ENCODE measurements around the gene ACTR5.

ACTR5 gene

DNA sequence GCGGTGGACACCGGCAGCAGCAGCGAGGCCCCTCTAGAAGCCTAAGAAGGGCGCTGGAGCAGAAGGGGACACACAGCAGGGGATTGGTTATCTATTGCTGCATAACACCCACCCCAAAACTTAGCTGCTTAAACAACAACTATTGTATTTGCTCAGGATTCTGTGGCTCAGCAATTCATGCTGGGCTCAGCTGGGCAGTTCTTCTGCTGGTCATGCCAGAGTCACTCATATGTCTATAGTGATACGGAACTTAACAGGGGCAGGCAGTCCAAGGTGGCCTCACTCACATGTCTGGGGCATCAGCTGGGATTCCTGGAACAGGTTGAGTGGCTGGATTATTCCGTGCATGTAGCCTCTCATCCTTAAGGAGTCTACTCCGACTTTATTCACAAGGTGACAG, 39.6 kb downstream of the ACTR5 start:
- Histone ChIP-seq H4K20me1 (ENCODE audit: insufficient read depth) (no peaks in the 10 kb centered on the region), H3K27me3 (ENCODE audit: insufficient read depth, low read depth) (no peaks in the 10 kb centered on the region), H3K4me2 (no peak overlapping the region), H3K9ac (no peak overlapping the region), H3K36me3 (ENCODE audit: insufficient read depth) (no peaks in the 10 kb centered on the region), H3K79me2 (ENCODE audit: insufficient read depth, low read depth) (no peaks in the 10 kb centered on the region), H3K4me3 (IDR thresholded peaks at IDR 0.05; ENCODE audit: insufficient read depth, low read depth, low read length) (no peak overlapping the region), H2AFZ (ENCODE audit: low read depth) (no peak overlapping the region), H3K27ac (no peak overlapping the region), H3K4me1 (ENCODE audit: low read depth, poor library complexity, severe bottlenecking) (no peaks in the 10 kb centered on the region)
- TF ChIP-seq, protein P1, sequence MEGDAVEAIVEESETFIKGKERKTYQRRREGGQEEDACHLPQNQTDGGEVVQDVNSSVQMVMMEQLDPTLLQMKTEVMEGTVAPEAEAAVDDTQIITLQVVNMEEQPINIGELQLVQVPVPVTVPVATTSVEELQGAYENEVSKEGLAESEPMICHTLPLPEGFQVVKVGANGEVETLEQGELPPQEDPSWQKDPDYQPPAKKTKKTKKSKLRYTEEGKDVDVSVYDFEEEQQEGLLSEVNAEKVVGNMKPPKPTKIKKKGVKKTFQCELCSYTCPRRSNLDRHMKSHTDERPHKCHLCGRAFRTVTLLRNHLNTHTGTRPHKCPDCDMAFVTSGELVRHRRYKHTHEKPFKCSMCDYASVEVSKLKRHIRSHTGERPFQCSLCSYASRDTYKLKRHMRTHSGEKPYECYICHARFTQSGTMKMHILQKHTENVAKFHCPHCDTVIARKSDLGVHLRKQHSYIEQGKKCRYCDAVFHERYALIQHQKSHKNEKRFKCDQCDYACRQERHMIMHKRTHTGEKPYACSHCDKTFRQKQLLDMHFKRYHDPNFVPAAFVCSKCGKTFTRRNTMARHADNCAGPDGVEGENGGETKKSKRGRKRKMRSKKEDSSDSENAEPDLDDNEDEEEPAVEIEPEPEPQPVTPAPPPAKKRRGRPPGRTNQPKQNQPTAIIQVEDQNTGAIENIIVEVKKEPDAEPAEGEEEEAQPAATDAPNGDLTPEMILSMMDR (conservative IDR thresholded peaks at IDR 0.05; ENCODE audit: low read depth, low read length): no peak

DNA sequence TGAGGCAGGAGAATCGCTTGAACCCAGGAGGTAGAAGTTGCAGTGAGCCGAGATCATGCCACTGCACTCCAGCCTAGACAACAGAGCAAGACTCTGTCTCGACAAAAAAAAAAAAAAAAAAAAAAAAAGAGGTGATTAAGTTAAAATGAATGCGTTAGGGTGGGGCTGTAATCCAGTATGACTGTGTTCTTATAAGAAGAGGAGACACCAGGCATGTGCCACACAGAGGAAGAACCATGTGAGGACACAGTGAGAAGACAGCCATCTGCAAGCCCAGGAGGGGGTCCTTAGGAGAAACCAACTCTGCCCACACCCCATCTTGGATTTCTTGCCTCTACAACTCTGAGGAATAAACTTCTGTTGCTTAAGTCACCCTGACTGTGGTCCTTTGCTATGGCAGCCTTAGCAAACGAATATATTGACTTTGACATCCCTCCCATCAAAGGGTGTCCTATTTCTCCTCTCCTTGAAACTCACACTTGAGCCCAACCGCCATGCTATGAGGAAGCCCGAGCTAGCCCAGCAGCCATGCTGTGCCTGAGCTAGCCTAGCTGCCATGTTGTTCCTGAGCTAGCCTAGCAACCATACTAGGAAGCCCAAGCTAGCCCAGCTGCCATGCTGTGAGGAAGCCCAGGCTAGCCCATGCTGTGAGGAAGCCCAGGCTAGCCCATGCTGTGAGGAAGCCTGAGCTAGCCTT, 41.4 kb downstream of the ACTR5 start:
- H3K27ac ChIP-seq: no peak overlapping the region

GRCh38 chr20:38790200-38791053, 42.2 kb downstream of the ACTR5 start:
- H3K4me1 ChIP-seq (ENCODE audit: low read depth, poor library complexity, severe bottlenecking): no peaks in the 10 kb centered on the region
- TF ChIP-seq, protein P1 (conservative IDR thresholded peaks at IDR 0.05; ENCODE audit: low read depth, low read length): peak; percentile 83
- H3K27ac ChIP-seq: no peak overlapping the region
- H3K79me2 ChIP-seq (ENCODE audit: insufficient read depth, low read depth): no peaks in the 10 kb centered on the region
- no peak overlapping the region for H3K4me2 ChIP-seq
- no peaks in the 10 kb centered on the region for H3K27me3 ChIP-seq (ENCODE audit: insufficient read depth, low read depth)
- H3K9ac ChIP-seq: no peak overlapping the region
- no peaks in the 10 kb centered on the region for H3K36me3 ChIP-seq (ENCODE audit: insufficient read depth)
- H4K20me1 ChIP-seq (ENCODE audit: insufficient read depth): no peaks in the 10 kb centered on the region
- H2AFZ ChIP-seq (ENCODE audit: low read depth): no peak overlapping the region
- no peak overlapping the region for H3K4me3 ChIP-seq (IDR thresholded peaks at IDR 0.05; ENCODE audit: insufficient read depth, low read depth, low read length)

More for the DNA sequence above, 41.4 kb downstream of the ACTR5 start:
- Histone ChIP-seq H3K4me3 (IDR thresholded peaks at IDR 0.05; ENCODE audit: insufficient read depth, low read depth, low read length) (no peak overlapping the region), H4K20me1 (ENCODE audit: insufficient read depth) (no peaks in the 10 kb centered on the region), H3K27me3 (ENCODE audit: insufficient read depth, low read depth) (no peaks in the 10 kb centered on the region), H3K9ac (no peak overlapping the region), H3K36me3 (ENCODE audit: insufficient read depth) (no peaks in the 10 kb centered on the region), H3K4me2 (no peak overlapping the region), H2AFZ (ENCODE audit: low read depth) (no peak overlapping the region), H3K4me1 (ENCODE audit: low read depth, poor library complexity, severe bottlenecking) (no peaks in the 10 kb centered on the region), H3K79me2 (ENCODE audit: insufficient read depth, low read depth) (no peaks in the 10 kb centered on the region)
- TF ChIP-seq, protein P1 (conservative IDR thresholded peaks at IDR 0.05; ENCODE audit: low read depth, low read length): no peak

DNA sequence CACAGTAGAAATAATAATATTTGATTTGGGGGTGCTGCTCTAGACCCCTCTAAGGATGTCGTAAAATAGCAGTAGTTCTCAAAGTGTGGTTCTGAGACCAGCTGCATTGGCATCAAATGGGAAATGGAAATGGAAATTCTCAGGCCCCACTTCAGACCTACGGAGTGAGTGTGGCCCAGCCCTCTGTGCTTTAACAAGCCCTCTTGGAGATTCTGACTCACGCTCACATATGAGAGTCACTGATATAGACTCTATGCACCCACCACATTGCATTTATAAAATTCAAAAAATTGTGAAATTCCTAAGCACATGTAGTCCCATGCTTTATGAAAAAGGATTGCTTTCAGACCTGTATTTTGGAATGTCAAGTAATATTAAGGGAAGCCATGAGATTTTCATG, 43.0 kb downstream of the ACTR5 start:
- Histone ChIP-seq H3K9ac (no peak overlapping the region), H3K36me3 (ENCODE audit: insufficient read depth) (no peaks in the 10 kb centered on the region), H3K4me2 (no peak overlapping the region), H4K20me1 (ENCODE audit: insufficient read depth) (no peaks in the 10 kb centered on the region), H3K27me3 (ENCODE audit: insufficient read depth, low read depth) (no peaks in the 10 kb centered on the region), H2AFZ (ENCODE audit: low read depth) (no peak overlapping the region), H3K4me1 (ENCODE audit: low read depth, poor library complexity, severe bottlenecking) (no peaks in the 10 kb centered on the region), H3K27ac (no peak overlapping the region), H3K4me3 (IDR thresholded peaks at IDR 0.05; ENCODE audit: insufficient read depth, low read depth, low read length) (no peak overlapping the region), H3K79me2 (ENCODE audit: insufficient read depth, low read depth) (no peaks in the 10 kb centered on the region)
- TF ChIP-seq, protein P1 (conservative IDR thresholded peaks at IDR 0.05; ENCODE audit: low read depth, low read length): no peak

All from KMS-11 (cell line).